ENCODE data around the gene MYCBP2.
"Not testable (repeated sequence)": the region's sequence is repeated elsewhere in the genome, so short reads cannot be mapped to it uniquely, and the experiment has no call there.

MYCBP2 gene

DNA sequence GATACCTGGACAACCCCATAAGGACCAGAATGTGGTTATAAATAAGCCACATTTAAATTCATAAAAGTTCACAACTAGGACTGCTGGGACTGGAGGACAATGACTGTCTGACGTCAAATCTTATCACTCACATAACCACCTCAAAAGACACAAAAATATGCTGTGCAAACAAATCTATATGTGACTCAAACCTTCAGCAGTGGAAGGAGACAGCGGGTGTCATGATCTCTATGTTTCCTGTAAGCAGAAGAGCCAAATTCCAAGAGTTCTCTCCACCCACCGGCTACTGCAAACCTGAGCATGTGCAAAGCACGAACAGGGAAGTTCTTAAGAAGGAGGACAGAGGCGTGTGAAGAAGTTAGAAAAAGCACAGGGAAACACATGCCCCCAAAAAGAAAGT is 113.2 kb downstream of the MYCBP2 start:
- no peak for DNase-seq (ENCODE audit: low read depth)

DNA sequence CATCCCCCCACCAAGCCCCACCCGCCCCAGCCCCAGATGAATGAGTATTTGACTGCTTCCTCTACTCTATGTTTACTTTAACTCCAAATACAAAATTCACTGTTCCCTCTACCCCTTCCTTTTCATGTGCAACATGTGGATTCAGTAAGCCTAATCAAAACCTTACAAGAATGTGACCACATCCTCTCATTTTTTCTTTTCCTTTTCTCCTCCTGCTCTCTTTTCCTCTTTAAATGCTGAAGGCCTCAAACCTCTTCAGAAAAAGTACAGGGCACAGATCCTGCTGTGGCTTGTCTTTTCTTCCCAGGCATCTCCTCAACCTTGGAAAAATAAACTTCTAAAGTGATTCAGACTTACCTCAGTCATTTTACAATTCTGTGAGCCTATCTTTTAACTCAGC is 119.0 kb downstream of the MYCBP2 start:
- no peak for DNase-seq (ENCODE audit: low read depth)

DNA sequence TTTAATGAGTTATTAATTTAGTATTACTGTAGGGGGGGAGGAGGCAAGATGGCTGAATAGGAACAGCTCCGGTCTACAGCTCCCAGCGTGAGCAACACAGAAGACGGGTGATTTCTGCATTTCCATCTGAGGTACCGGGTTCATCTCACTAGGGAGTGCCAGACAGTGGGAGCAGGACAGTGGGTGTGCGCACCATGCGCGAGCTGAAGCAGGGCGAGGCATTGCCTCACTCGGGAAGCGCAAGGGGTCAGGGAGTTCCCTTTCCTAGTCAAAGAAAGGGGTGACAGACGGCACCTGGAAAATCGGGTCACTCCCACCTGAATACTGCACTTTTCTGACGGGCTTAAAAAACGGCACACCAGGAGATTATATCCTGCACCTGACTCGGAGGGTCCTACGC is 127.9 kb downstream of the MYCBP2 start:
- not testable (repeated sequence) for DNase-seq (ENCODE audit: low read depth)

DNA sequence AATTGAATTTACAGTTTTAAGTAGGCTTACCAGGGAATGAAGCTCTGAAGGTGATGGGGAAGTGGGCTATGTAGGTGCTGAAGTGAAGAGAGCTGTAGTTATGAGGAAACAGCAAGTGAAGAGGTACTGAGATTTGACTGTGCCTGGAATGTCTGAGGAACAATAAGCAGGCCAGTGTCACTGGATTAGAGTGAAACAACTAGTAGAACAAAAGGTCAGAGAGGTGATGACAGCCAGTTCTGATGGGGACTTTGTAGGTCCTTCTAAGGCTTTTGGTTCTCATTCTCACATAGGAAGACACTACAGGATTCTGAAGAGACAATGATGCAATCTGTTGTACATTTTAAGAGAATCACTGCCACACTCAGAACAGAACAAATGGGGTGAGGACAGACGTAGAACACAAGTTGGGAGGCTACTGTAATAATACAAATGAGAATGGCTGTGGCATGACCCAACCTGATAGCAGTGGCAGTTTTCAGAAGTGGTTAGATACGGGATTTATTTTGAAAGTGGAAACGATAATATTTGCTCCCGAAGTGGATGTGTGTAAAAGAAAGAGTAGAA is 130.8 kb downstream of the MYCBP2 start:
- DNase-seq (ENCODE audit: low read depth) = no peak

DNA sequence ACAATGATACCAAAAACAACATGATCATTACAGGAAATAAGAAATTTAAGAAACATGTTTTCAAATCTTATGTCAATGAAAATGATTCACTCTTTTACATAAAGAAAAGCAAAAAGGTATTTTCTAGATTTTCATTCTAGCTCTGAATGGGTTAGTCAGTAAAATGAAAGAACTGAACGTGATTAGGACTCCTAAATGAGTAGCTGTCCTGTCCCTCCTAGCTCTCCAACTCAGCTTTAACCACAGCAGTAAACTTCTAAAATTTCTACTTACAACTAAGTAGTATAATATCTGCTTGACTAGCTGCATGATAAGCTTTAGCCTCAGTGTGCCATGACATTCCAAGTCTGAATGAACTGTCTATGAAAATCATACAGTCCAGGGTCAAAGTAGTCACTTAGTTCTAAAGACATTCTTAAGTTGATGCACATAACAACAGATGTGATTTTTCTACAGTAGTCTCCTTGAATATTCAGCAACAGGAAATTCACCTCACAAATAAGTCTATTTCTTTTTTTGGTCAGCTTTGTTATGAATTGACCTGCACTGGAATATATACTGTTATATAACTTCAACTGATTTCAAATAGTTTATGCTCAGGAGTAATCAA is 136.4 kb downstream of the MYCBP2 start:
- DNase-seq (ENCODE audit: low read depth) = no peak

DNA sequence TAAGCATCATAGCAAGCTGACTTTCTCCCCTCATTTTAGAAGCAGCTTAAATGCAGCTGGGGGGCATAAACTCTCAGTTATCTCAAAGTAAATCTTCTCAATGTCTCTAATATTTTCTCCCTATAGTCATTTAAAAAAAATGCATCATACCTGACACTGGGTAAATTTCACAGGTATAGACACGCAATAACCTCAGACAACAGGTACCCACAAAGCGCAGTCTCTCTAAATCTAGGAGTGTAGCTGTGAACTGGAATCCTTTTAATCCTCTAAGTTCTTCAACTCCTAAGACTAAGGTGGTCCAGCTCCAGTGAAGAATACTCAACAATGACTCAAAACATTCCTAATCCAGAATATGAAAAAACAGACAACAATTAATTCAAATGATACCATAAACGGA is 141.2 kb downstream of the MYCBP2 start:
- DNase-seq (ENCODE audit: low read depth) = no peak

DNA sequence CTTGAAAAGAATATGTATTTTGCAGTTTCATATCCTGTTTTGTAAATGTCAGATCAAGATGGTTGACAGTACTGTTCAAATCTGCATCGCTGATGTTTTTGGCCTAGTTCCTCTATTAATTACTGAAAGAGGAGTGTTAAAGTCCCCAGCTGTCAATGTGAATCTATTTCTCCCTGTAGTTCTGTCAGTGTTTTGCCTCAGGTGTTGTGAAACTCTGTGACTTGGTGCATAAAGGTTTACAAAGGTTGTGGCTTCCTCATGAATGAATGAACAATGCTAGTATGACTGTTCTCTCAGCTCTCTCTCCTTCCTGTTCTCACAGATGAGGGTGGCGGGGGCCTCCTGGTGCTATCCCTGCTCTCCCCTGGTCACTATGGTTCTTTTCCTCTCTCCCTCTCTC is 142.4 kb downstream of the MYCBP2 start:
- no peak for DNase-seq (ENCODE audit: low read depth)

DNA sequence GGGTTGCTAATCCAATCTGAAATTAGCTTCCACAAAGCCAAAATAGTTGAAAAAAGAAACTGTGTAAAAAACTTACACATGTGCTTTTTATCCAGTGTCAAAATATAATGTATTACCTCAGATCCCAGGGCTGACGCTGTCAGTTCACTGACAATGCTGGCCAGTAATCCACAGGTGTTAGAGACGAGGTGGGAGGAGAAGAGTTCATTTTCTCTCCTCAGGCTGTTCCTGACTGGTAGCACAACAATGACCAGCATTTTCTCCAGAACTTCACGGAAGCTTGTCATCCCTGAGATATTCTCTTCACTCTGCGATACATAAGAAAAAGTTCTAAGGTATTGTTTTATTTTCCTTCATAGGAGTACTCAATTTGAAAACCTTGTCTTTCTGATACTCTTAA is 146.9 kb downstream of the MYCBP2 start:
- DNase-seq (ENCODE audit: low read depth) = no peak

DNA sequence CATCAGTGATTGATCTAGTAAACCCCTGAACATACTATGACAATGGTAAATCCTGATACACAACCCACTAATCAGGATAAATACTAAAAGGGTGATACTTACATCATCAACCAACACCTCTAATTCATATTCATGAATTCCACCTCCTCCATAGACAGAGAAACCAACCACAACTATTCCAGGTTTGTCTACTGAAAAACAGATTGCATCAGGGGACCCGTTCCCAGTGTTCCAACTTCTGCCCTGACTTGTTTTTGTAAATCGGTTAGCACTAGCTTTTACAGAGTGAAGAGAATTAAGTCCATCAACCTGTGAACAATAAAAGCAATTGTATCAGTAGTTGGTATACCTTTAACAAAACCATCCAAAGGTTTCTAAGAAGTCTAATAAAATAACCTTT is 149.2 kb downstream of the MYCBP2 start:
- DNase-seq (ENCODE audit: low read depth) = no peak

DNA sequence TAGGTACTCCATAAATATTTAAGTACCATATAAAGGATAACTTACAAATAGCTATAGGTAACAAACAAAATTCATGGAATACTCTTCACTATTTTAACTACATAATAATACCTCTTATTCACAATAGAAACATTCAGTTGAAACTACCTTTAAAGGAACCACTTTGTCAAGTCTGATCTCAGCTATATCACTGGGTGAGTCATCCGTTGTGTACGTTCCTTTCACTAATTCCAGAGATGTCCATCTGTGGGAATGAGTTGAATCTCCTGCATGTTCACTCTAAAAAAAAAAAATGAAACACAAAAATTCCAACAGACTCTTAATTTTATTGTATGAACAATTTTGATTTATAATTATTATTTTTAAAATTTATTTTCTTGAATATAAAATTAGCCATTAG is 150.5 kb downstream of the MYCBP2 start:
- no peak for DNase-seq (ENCODE audit: low read depth)

DNA sequence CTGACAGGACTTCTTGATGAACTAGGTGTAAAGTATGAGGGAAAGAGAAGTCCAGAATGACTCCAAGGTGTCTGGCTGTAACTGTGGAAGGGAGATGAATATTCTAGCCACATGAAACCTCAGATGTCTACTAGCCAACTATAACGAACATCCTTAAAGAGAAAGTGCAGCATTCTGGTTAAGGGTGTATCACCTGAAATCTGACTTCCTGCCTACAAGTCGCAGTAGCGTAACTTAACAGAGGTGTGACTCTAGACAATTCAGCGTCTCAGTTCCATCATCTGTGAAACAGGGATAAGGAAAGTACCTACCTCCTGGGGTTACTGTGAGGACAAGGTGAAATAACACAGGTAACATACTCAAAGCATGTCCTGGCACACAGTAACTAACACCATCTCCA is 154.2 kb downstream of the MYCBP2 start:
- DNase-seq (ENCODE audit: low read depth) = no peak

DNA sequence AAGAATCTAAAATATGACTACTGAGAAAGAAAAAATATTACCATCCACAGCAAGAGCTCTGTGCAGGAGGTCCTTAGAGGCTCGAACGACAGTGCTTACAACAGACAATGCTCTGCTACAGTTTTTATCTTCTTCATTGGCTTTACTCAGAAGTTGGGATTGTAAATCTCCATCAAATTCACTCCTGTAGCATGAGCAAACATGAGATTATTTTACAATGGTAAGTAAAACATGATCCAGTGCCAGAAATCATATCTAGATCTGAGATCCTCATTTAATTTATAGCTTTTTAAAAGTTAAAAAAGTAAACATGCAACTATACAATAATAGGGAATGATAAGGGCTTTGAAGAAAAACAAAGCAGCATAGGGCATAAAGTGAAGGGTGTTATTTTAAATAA is 155.4 kb downstream of the MYCBP2 start:
- DNase-seq (ENCODE audit: low read depth) = no peak

DNA sequence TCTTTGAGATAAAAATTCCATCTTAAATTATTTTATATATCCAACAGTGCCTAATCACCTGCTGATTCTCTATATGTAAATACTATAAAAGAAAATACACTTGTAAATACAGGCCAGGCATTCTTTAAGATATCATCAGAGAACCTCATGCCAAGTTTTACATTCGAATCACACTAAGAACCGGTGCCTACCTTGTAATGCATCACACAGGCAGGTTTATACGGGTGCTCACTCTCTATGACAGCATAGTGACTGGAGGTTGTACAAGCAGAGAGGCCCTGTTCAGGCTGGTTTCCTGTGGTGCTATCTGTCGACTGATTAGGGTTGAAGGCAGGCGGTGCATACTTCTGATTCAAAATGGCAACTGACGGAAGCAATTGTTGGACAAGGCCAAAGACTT is 158.7 kb downstream of the MYCBP2 start:
- no peak for DNase-seq (ENCODE audit: low read depth)

DNA sequence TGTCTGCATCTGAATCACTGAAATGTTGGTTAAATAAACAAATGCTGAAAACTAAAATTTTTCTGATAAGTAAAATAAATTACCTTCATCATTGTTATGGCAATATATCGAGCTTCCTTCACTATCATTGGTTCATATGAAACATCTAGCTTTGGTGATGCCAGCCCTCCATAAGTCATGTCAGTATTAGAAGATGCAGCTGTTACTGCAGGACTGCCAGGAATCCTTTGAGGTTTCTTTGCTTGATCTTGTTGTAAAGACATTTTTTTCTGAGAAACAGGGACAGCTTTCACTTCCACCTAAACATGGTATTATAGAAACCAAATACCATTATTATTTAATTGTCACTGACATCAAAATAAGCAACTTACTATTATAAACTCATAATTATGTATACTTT is 176.2 kb downstream of the MYCBP2 start:
- no peak for DNase-seq (ENCODE audit: low read depth)

DNA sequence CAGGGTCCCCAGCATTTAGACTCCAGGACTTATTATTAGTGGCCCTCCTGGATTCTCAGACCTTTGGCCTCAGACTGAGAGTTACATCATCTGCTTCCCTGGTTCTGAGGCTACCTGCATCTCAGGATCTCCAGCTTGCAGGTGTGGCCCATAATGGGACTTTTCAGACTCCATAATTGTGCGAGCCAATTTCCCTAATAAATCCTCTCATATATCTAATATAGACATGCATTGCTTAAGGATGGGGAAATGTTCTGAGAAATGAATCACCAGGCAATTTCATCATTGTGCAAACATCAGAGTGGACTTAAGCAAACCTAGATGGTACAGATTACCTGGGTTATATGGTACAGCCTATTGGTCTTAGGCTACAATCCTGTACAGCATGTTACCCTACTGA is 183.5 kb downstream of the MYCBP2 start:
- DNase-seq (ENCODE audit: low read depth) = no peak

DNA sequence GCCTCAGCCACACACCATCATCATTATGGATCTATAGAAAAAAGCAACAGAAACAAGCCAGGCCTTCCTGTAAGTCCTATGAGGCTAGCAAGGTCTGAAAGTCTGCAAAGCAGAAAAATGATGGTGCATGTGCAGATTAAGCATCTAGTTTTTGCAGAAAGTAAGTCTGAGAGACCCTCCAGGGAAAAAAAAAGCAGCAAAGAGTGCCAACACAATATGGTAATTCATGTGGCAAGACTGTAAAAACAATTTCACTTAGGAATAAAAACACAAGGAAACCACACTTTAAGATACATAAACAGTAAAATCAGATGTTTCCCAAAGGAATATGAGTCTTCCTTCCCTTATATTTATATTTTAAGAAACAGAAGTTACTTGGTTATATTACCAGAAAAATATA is 187.6 kb downstream of the MYCBP2 start:
- DNase-seq (ENCODE audit: low read depth) = no peak

DNA sequence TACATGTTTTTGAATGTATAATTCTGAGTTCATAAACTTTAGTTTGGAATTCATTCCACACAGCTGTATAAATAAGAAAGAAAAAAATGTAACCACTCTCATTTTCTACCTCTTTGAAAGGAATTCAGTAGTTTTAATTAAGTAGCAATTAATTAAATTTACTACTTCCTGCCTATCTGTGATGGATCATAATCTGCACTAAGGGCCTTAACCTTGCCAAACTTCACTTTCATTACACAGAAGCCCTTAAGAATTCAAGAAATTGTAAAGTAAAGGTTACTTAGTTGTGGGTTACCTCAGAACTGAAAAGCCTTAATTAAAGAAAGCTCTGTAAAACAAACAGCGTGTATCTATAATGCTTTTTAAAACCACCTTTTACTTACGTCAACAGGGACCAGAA is 188.1 kb downstream of the MYCBP2 start:
- DNase-seq (ENCODE audit: low read depth) = no peak

DNA sequence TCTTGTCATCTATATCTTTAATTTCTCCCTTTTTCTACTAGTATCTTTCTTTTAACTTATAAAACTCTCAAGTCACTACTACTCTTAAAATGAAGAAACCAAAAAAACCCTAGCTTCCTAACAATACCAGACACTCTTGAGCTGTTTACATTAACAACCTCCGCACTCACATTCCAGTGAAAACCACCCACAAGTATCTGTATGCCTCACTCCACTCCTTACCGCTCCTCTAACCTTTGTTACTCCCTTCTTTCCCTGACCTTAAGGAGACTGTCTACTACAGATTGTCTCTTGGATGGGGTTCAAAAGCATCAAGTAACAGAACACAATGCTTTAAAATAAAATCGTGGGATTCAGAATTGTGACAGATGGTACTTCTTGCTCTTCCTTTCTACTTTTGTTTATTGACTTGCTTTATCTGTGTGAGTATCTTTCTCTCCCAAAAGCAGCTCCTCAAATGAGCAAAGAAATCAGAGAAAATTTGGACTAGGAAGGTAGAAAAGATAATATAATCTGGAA is 189.9 kb downstream of the MYCBP2 start:
- DNase-seq (ENCODE audit: low read depth) = no peak

DNA sequence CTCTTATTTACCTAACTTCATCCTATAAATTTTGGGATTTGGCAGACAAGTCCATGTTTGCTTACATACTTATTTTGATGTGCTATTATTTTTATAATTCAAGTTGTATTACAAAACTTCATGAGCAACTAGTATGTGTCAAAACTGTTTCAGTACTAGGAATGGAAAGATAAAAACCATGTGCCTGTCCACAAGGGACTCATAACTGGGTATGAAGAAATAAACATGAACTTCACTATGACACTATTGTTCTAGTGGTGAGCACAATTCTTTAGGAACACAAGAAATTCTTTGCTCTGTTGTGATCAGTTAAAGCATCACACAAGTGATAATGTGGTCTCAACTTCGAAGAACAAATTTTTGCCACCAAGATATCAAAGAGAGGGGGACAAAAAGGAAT is 202.5 kb downstream of the MYCBP2 start:
- no peak for DNase-seq (ENCODE audit: low read depth)

DNA sequence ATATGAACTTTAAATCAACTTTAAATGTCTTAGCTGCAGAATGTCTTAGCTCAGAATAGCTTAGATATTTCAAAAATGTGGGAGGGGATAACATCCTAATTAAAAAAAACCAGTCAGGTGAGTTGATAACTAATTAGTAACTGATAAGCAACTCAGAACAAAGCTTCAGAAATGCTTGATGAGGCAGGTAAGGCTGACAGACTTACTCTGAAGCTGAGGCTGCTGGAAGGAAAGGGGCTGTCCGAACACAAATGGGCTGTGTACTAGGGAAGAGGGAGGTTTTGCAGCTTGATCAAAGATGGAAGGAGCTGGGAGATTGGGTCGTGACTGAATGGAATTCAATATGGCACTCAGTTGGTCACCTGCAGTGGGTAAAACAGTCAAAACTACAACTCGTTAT is 208.8 kb downstream of the MYCBP2 start:
- no peak for DNase-seq (ENCODE audit: low read depth)

DNA sequence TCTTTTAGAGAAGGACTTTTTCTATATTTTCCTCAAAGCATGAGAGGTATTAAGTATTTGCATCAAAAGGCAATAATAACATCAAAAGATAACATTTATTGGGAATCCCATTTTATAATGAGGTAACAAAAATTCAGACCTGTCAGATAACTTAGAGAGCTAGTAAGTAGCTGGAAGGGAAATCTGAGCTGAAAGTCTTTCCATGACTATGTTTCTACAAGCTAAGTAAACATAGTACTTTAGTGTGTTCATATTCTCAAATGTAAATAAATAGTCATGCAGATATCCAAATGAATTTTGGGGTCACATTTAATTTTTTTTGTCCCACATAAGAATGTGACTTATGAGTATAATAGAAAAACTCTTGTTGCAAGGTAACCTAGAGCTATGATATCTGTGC is 212.6 kb downstream of the MYCBP2 start:
- no peak for DNase-seq (ENCODE audit: low read depth)

DNA sequence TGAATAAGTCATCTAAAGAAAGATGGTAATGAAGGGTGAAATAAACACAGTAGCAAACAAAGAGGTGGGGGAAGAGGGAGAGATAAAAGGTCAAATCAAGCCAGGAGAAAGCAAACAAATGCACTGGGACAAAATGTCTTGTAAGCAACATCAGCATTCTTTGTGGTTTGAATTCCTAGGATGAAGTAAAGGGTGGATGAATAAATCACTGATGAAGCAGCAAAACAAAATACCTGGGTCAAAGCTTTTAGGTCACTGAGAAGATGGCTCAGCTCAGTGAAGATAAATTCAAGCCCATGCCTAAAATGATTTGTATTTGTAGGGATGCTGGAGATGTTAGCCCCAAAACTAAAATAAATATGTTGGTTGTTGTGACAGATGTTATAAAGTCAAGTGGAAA is 213.4 kb downstream of the MYCBP2 start:
- no peak for DNase-seq (ENCODE audit: low read depth)

DNA sequence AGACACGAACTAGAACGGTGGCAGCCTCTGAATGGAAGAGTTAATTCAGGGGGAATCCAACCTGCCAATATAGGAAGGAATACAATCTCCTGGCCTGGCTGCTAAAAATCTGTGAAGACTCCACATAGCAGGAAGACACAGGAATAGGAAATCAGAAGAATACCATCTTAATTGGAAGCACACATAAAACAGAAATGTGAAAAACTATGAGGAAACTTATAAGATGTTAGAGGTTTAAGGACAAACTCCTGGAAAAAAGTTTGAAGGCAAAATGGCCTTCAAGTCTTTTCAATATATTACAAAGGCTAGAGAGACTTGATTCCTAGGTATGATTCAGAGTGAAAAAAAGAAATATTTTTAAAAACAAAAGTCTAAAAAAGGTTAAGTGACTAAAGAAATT is 221.8 kb downstream of the MYCBP2 start:
- DNase-seq (ENCODE audit: low read depth) = no peak

DNA sequence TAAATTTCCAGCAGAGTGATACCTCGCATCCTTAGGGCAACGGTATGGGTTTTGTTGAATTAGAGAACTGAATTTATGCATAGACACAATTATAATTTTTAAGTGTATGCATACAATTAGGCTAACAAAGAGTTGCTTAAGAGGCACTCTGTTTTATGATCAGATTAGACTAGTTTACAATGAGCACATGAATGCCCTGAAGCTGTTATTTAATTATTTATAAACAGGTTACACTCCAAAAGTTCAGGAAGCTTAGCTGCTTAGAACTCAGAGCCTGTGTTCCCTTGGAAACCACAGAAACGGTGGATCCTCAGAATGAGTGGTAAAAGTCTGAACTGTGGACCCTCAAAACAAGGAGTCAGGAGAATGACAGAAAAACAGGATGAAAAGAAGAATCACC is 227.5 kb downstream of the MYCBP2 start:
- DNase-seq (ENCODE audit: low read depth) = no peak
